HepG2 (cell line): ENCODE data around the gene MYOZ3. TPM values are rescaled to one million over a fixed set of nuclear protein-coding genes. Genes with fewer than 3 reads are reported as not detected.

ENCODE experiments used
- ATAC-seq: fragments of 200-7000 bp; cut with Tn5 transposase; 3 replicates; pipeline ENCODE4 v1.9.1; 2020; ENCODE audit warnings: mild to moderate bottlenecking, moderate library complexity
- BruUV-seq: library from RNA; stranded (reverse); fragments of 400-500 nt; replicated peaks from 2 replicates; lab custom pipeline; 2021; lab: Mats Ljungman, UMichigan
- CTCF ChIA-PET: fragments of 300-600 bp; formaldehyde crosslinking; extraction: SDS; loops from one replicate; lab custom pipeline; 2021; ENCODE audit warnings: low total read pairs, inconsistent platforms, low intra/inter-chr PET ratio; lab: Yijun Ruan, JAX
- POLR2A ChIA-PET: fragments of 350-600 bp; sonication (Branson Sonifier 250); formaldehyde crosslinking; loops from one replicate; lab custom pipeline; 2020; ENCODE audit warnings: antibody characterized with exemption, inconsistent platforms; lab: Yijun Ruan, JAX
- DNase-seq: peaks from one replicate; pipeline ENCODE4 v3.0.0-alpha.2; 2015; ENCODE audit warnings: low spot score
- FAIRE-seq: peaks from 3 replicates; lab custom pipeline; 2011; peaks lifted over from hg19 to GRCh38; lab: Jason Lieb, UNC
- H2AFZ ChIP-seq: one replicate; pipeline ENCODE4 v1.6.1; 2011; ENCODE audit warnings: low read length, inconsistent platforms
- H3K27ac ChIP-seq: fragments of 300-600 bp; 3 replicates; pipeline ENCODE4 v1.8.0; 2011; ENCODE audit warnings: mixed run types, mild to moderate bottlenecking, mixed read lengths, low read length, inconsistent platforms; ENCODE audit not compliant: insufficient read depth; ENCODE audit errors: extremely low read length
- H3K27me3 ChIP-seq, 2 experiments: fragments of 200-600 bp in 1 of 2; 2 replicates in 1 of 2; 3 replicates in 1 of 2; pipeline versions ENCODE4 v1.6.0 to v1.8.0; 2011; ENCODE audit warnings: low read length in 2 of 2, mild to moderate bottlenecking in 2 of 2, moderate library complexity in 2 of 2, inconsistent platforms in 1 of 2; ENCODE audit not compliant: insufficient read depth in 2 of 2, control insufficient read depth in 1 of 2
- H3K36me3 ChIP-seq, 2 experiments: fragments of 200-600 bp in 1 of 2; replicated peaks in 1 of 2; 2 replicates in 1 of 2; 3 replicates in 1 of 2; pipeline versions ENCODE4 v1.5.1 to v1.8.0; 2011; ENCODE audit warnings: low read length in 2 of 2, inconsistent platforms in 1 of 2; ENCODE audit not compliant: insufficient read depth in 2 of 2, control insufficient read depth in 1 of 2
- H3K4me1 ChIP-seq: 2 replicates; pipeline ENCODE4 v1.5.1; 2012; ENCODE audit warnings: low read length, inconsistent platforms; ENCODE audit not compliant: insufficient read depth
- H3K4me2 ChIP-seq: 2 replicates; pipeline ENCODE4 v1.6.0; 2011; ENCODE audit warnings: low read depth, low read length, inconsistent platforms
- H3K4me3 ChIP-seq, 3 experiments: fragments of 200-600 bp in 1 of 3; sonication (generic), shearing (Covaris generic) in 1 of 3; replicated peaks in 1 of 3; 2 replicates each; pipeline ENCODE4 v1.5.1; 2011 to 2016; ENCODE audit warnings: low read length in 3 of 3, inconsistent platforms in 2 of 3, low read depth in 2 of 3, mild to moderate bottlenecking in 2 of 3, control low read depth in 1 of 3, mixed read lengths in 1 of 3; ENCODE audit not compliant: insufficient read depth in 1 of 3
- H3K79me2 ChIP-seq: one replicate; pipeline ENCODE4 v1.6.1; 2011; ENCODE audit warnings: low read length, inconsistent platforms; ENCODE audit not compliant: insufficient read depth
- H3K9ac ChIP-seq: 2 replicates; pipeline ENCODE4 v1.6.0; 2011; ENCODE audit warnings: mild to moderate bottlenecking, low read depth, low read length, inconsistent platforms; ENCODE audit not compliant: insufficient read depth
- H3K9me3 ChIP-seq: 2 replicates; pipeline ENCODE4 v1.5.1; 2012; ENCODE audit warnings: mild to moderate bottlenecking, low read length
- H4K20me1 ChIP-seq: 2 replicates; pipeline ENCODE4 v1.6.0; 2011; ENCODE audit warnings: inconsistent platforms, mild to moderate bottlenecking, low read length, moderate library complexity; ENCODE audit not compliant: insufficient read depth
- CBX5 ChIP-seq: sonication (generic); formaldehyde crosslinking; IDR thresholded peaks from 2 replicates; pipeline ENCODE4 v1.4.0; 2020; ENCODE audit warnings: missing genetic modification reagents, borderline replicate concordance
- FOSL1 ChIP-seq: sonication (generic); formaldehyde crosslinking; IDR thresholded peaks from 2 replicates; pipeline ENCODE4 v1.9.0; 2021; ENCODE audit warnings: missing genetic modification reagents, borderline replicate concordance
- GATAD2A ChIP-seq: IDR thresholded peaks from 2 replicates; pipeline ENCODE4 v1.6.1; 2016
- HCFC1 ChIP-seq: fragments of 150-350 bp; IDR thresholded peaks from 2 replicates; pipeline ENCODE4 v1.6.1; 2014; ENCODE audit warnings: low read depth, low read length
- MTF2 ChIP-seq: sonication (generic); formaldehyde crosslinking; IDR thresholded peaks from 2 replicates; pipeline ENCODE4 v1.5.0; 2020; ENCODE audit warnings: missing genetic modification reagents, borderline replicate concordance
- NFE2L1 ChIP-seq: sonication (generic); formaldehyde crosslinking; IDR thresholded peaks from 2 replicates; pipeline ENCODE4 v1.4.0; 2020; ENCODE audit warnings: missing genetic modification reagents, mild to moderate bottlenecking, borderline replicate concordance
- SETDB1 ChIP-seq: sonication (generic); formaldehyde crosslinking; IDR thresholded peaks from 2 replicates; pipeline ENCODE4 v1.5.1; 2020; ENCODE audit warnings: missing genetic modification reagents, mild to moderate bottlenecking, borderline replicate concordance
- TGIF2 ChIP-seq: IDR thresholded peaks from 2 replicates; pipeline ENCODE4 v1.6.1; 2016; ENCODE audit warnings: control low read depth, missing compliant biosample characterization
- XRCC5 ChIP-seq: fragments of 200-400 bp; formaldehyde crosslinking; optimal IDR thresholded peaks from 2 replicates; pipeline ENCODE3; 2017; ENCODE audit warnings: mild to moderate bottlenecking, low read length
- ZC3H4 ChIP-seq: sonication (generic); formaldehyde crosslinking; IDR thresholded peaks from 2 replicates; pipeline ENCODE4 v1.4.0; 2020; ENCODE audit warnings: missing genetic modification reagents, borderline replicate concordance
- ZFP82 ChIP-seq: sonication (generic); formaldehyde crosslinking; IDR thresholded peaks from 2 replicates; pipeline ENCODE4 v1.5.1; 2020; ENCODE audit warnings: mild to moderate bottlenecking, missing genetic modification reagents, borderline replicate concordance
- ZNF3 ChIP-seq: IDR thresholded peaks from 2 replicates; pipeline ENCODE4 v1.7.0; 2017; ENCODE audit warnings: inconsistent platforms
- ZNF543 ChIP-seq: sonication (generic); formaldehyde crosslinking; IDR thresholded peaks from 2 replicates; pipeline ENCODE4 v1.4.0; 2020; ENCODE audit warnings: mild to moderate bottlenecking, missing genetic modification reagents
- ZNF670 ChIP-seq: sonication (generic); formaldehyde crosslinking; IDR thresholded peaks from 2 replicates; pipeline ENCODE4 v1.8.0; 2022; ENCODE audit warnings: mild to moderate bottlenecking, missing genetic modification reagents, borderline replicate concordance
- ZNF781 ChIP-seq: sonication (generic); formaldehyde crosslinking; IDR thresholded peaks from 2 replicates; pipeline ENCODE4 v1.5.1; 2020; ENCODE audit warnings: borderline replicate concordance, mild to moderate bottlenecking, missing genetic modification reagents; ENCODE audit errors: not compliant biosample characterization
- ZSCAN22 ChIP-seq: sonication (generic); formaldehyde crosslinking; IDR thresholded peaks from 2 replicates; pipeline ENCODE4 v1.4.0; 2020; ENCODE audit warnings: mild to moderate bottlenecking, missing genetic modification reagents
- WGBS: methylation state at CpG from one replicate; pipeline ENCODE4 v1.1.6; 2017; ENCODE audit warnings: low lambda C conversion rate; 5-methylcytosine and 5-hydroxymethylcytosine counted together
- in situ Hi-C: cut with HindIII; loops from 2 replicates; pipeline ENCODE4 v1.10.0; 2017; ENCODE audit warnings: low pct_unique_long_range_greater_than_20kb; ENCODE audit not compliant: extremely low pct_ligation_motif_present
- intact Hi-C: fragments of 100-400 bp; cut with micrococcal nuclease; formaldehyde crosslinking; loops from one replicate; pipeline ENCODE4 v1.10.0; 2022; ENCODE audit not compliant: unreplicated experiment
- polyA plus RNA-seq, 8 experiments: library from polyadenylated mRNA; depleted of rRNA in 3 of 8; stranded (reverse) in 7 of 8; unstranded in 1 of 8; fragments of >200 nt; fragmentation: Illumina TruSeq in 4 of 8; extraction: Trizol in 4 of 8; gene quantifications; 2 replicates each; pipeline versions ENCODE4 v1.2.1 to v1.2.3, GENCODE V29; 2011 to 2016; ENCODE audit warnings: low read depth in 4 of 8, missing spikeins in 1 of 8, mixed read lengths in 1 of 8; ENCODE audit not compliant: insufficient read depth in 1 of 8
- total RNA-seq, 5 experiments: library from RNA; depleted of rRNA; stranded (reverse); fragments of >200 nt; fragmentation: Illumina TruSeq; extraction: Trizol; gene quantifications; 2 replicates each; pipeline ENCODE4 v1.2.3, GENCODE V29; 2016; ENCODE audit warnings: low read depth in 1 of 5
- TF ChIP-seq, protein P1 (sequence below): sonication (generic); formaldehyde crosslinking; conservative IDR thresholded peaks from 2 replicates; pipeline ENCODE4 v1.4.0; 2020; ENCODE audit warnings: missing genetic modification reagents
- TF ChIP-seq, protein P2 (sequence below): sonication (generic); formaldehyde crosslinking; IDR thresholded peaks from 2 replicates; pipeline ENCODE4 v1.8.0; 2022; ENCODE audit warnings: missing genetic modification reagents, mild to moderate bottlenecking, borderline replicate concordance
- TF ChIP-seq, protein P3 (sequence below): sonication (generic); formaldehyde crosslinking; IDR thresholded peaks from 2 replicates; pipeline ENCODE4 v1.4.0; 2020; ENCODE audit warnings: low read depth, mild to moderate bottlenecking, missing genetic modification reagents
- TF ChIP-seq, protein P4 (sequence below): sonication (generic); formaldehyde crosslinking; IDR thresholded peaks from 2 replicates; pipeline ENCODE4 v1.8.0; 2022; ENCODE audit warnings: mild to moderate bottlenecking, missing genetic modification reagents, moderate library complexity

The MYOZ3 gene
- total and polyA plus RNA-seq, 2 of the 13 experiments (the other 11 are each of a cell fraction or from before 2014, with no cell fraction given), result 0.05 TPM; not detected in 1

DNA sequence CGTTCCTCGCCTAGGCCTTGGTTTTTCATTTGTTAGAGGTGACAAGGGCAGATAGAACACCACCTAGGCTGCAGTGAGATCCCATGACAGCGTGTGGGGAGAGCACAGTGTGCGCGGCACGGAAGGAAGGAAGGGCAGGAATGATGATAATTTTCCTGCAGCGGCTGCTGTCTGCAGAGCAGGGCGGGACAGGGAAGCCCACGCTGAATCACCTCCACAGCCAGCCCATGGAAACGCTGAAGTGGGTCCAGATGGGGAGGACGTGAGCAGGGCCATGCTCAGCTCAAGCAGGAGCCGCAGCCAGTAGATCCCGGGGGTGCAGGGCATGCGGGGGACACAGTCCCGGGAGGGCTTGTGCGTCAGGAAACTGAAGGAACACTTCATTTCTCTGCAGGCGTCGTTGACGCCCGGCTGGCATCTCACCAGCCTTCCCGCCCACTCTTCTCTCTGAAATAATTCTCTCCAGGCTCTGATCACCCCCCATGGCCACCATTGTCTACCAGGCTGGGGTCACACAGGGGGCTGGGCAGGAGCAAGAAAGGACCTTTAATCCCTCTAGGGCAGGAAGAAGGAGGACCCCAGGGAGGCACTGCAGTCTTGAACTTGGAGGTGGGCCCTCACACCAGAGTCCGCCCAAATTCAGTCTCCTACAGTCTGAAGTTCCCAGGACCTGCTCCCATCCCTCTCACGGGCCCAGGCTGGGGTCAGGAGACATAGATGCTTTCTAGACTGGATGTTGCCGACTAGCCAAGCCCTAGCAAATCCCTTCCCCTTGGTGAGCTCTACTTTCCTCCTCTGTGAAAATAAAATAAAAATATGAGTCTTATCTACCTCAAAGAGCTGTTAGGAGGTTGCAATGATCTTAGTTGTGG lies 41.5 kb upstream of the MYOZ3 start:
- FAIRE-seq (no peak), ATAC-seq (no peak), DNase-seq (no peak)
- Histone ChIP-seq H3K27me3 (peaks cover 2 to 30% of the 10 kb centered on the region in 2 experiments; a peak in 3 of 5 replicates), H3K9ac (no peak overlapping the region), H3K4me1 (peaks cover 36% of the 10 kb centered on the region), H3K36me3 (no peaks in the 10 kb centered on the region), H4K20me1 (no peaks in the 10 kb centered on the region), H3K4me2 (no peak overlapping the region), H3K9me3 (no peaks in the 10 kb centered on the region), H3K27ac (no peak overlapping the region), H3K79me2 (no peaks in the 10 kb centered on the region), H2AFZ (no peak overlapping the region), H3K4me3 (no peak overlapping the region)
- 47% methylated on average over 13 of the region's 24 CpGs for WGBS
- in situ Hi-C loops (no loop called here), intact Hi-C loops (no loop called here)
- CTCF ChIA-PET, result no interaction called here
- POLR2A ChIA-PET, result no interaction called here
- TF ChIP-seq HCFC1 (no peak), GATAD2A (CRISPR knock-in tag) (no peak), SETDB1 (CRISPR knock-in tag) (no peak), ZNF781 (no peak), ZFP82 (no peak), NFE2L1 (no peak), CBX5 (no peak), ZNF3 (no peak), MTF2 (CRISPR knock-in tag) (no peak), ZSCAN22 (CRISPR knock-in tag) (no peak), XRCC5 (no peak), TGIF2 (CRISPR knock-in tag) (no peak), ZNF670 (CRISPR knock-in tag) (no peak), ZNF543 (CRISPR knock-in tag) (no peak), FOSL1 (no peak), ZC3H4 (no peak)
- TF ChIP-seq, protein P1, sequence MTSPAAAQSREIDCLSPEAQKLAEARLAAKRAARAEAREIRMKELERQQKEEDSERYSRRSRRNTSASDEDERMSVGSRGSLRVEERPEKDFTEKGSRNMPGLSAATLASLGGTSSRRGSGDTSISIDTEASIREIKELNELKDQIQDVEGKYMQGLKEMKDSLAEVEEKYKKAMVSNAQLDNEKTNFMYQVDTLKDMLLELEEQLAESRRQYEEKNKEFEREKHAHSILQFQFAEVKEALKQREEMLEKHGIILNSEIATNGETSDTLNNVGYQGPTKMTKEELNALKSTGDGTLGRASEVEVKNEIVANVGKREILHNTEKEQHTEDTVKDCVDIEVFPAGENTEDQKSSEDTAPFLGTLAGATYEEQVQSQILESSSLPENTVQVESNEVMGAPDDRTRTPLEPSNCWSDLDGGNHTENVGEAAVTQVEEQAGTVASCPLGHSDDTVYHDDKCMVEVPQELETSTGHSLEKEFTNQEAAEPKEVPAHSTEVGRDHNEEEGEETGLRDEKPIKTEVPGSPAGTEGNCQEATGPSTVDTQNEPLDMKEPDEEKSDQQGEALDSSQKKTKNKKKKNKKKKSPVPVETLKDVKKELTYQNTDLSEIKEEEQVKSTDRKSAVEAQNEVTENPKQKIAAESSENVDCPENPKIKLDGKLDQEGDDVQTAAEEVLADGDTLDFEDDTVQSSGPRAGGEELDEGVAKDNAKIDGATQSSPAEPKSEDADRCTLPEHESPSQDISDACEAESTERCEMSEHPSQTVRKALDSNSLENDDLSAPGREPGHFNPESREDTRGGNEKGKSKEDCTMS (CRISPR knock-in tag), result no peak
- TF ChIP-seq, protein P2, sequence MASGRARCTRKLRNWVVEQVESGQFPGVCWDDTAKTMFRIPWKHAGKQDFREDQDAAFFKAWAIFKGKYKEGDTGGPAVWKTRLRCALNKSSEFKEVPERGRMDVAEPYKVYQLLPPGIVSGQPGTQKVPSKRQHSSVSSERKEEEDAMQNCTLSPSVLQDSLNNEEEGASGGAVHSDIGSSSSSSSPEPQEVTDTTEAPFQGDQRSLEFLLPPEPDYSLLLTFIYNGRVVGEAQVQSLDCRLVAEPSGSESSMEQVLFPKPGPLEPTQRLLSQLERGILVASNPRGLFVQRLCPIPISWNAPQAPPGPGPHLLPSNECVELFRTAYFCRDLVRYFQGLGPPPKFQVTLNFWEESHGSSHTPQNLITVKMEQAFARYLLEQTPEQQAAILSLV (CRISPR knock-in tag), result no peak
- TF ChIP-seq, protein P3, sequence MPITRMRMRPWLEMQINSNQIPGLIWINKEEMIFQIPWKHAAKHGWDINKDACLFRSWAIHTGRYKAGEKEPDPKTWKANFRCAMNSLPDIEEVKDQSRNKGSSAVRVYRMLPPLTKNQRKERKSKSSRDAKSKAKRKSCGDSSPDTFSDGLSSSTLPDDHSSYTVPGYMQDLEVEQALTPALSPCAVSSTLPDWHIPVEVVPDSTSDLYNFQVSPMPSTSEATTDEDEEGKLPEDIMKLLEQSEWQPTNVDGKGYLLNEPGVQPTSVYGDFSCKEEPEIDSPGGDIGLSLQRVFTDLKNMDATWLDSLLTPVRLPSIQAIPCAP, result no peak
- TF ChIP-seq, protein P4, sequence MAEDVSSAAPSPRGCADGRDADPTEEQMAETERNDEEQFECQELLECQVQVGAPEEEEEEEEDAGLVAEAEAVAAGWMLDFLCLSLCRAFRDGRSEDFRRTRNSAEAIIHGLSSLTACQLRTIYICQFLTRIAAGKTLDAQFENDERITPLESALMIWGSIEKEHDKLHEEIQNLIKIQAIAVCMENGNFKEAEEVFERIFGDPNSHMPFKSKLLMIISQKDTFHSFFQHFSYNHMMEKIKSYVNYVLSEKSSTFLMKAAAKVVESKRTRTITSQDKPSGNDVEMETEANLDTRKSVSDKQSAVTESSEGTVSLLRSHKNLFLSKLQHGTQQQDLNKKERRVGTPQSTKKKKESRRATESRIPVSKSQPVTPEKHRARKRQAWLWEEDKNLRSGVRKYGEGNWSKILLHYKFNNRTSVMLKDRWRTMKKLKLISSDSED (CRISPR knock-in tag), result no peak
- BruUV-seq, result no TSS peak
